Fibroblast of the aortic adventitia (primary cell): ENCODE results near the gene SGMS2. TPM values are rescaled to one million over a fixed set of nuclear protein-coding genes. Genes with fewer than 3 reads are reported as not detected.
A peak's percentile ranks its signal among the peaks of the same experiment; 100 is the strongest.

Experiments
- DNase-seq: peaks from one replicate; pipeline ENCODE4 v3.0.0-alpha.2; 2010; ENCODE audit warnings: low read depth
- H3K4me3 ChIP-seq: 2 replicates; pipeline ENCODE4 v1.5.1; 2011; ENCODE audit warnings: low read depth, mild to moderate bottlenecking, control low read depth, low read length, moderate library complexity
- total RNA-seq: library from RNA; depleted of rRNA; stranded (reverse); fragments of >200 nt; gene quantifications from 2 replicates; pipeline ENCODE4 v1.2.3, GENCODE V29; 2012; ENCODE audit warnings: low replicate concordance
- TF ChIP-seq, protein P1 (sequence below): IDR thresholded peaks from 2 replicates; pipeline ENCODE4 v1.5.1; 2011; ENCODE audit warnings: mild to moderate bottlenecking, low read length, control low read depth, inconsistent platforms; ENCODE audit not compliant: insufficient read depth

SGMS2 gene
- total RNA-seq, 1 donor: 145 TPM

DNA sequence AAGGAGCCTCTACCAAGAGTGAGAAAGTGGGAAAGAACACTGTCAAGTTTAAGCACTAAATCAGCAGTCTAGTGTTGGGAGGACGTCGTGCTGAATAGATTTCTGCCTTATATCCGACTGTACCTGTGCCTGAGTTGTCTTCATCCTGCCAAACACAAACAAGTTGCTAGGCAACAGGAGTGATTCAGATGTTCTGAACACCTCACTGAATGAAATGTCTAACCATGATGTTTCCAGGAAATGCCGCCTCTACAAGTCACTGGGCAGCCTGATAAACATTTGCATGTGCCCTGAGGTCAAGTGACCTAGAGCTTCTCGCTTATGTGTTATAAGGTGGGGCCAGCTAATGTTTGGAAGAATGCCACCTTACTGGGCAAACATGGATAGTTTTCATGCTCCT, 37.9 kb downstream of the SGMS2 start:
- H3K4me3 ChIP-seq: no peak overlapping the region
- TF ChIP-seq, protein P1, sequence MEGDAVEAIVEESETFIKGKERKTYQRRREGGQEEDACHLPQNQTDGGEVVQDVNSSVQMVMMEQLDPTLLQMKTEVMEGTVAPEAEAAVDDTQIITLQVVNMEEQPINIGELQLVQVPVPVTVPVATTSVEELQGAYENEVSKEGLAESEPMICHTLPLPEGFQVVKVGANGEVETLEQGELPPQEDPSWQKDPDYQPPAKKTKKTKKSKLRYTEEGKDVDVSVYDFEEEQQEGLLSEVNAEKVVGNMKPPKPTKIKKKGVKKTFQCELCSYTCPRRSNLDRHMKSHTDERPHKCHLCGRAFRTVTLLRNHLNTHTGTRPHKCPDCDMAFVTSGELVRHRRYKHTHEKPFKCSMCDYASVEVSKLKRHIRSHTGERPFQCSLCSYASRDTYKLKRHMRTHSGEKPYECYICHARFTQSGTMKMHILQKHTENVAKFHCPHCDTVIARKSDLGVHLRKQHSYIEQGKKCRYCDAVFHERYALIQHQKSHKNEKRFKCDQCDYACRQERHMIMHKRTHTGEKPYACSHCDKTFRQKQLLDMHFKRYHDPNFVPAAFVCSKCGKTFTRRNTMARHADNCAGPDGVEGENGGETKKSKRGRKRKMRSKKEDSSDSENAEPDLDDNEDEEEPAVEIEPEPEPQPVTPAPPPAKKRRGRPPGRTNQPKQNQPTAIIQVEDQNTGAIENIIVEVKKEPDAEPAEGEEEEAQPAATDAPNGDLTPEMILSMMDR: no peak
- DNase-seq: peak; percentile 32

- DNase-seq: no peak
- no peak overlapping the region for H3K4me3 ChIP-seq
- TF ChIP-seq, protein P1: no peak
Measured at GRCh38 chr4:107863416-107863815, 38.7 kb downstream of the SGMS2 start.

DNA sequence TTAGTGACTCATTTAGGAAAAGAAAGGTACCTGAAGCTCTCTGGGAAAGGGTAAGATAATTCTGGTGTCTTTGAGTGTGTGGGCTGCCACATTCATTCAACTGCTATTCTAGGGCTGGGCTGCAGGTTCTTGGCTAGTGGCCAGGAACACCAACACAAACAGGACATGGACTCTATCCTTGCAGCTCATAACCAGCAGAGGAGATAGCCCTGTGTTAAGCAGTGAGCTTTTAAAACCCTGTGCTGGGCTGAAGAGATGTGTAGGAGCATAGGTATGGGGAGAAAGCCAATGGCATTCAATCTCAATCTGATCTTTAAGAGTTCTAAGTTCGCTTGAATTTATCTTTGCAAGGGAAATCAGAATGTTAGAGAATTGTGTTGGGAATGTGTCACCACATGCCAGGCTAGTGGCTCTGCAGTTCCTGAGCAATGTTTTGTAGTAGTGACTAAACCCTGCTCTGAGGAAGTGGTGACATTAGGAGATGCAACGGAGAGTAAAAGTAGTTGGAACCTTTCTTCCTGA, 39.2 kb downstream of the SGMS2 start:
- TF ChIP-seq, protein P1: no peak
- DNase-seq: peak; percentile 46
- no peak overlapping the region for H3K4me3 ChIP-seq

DNA sequence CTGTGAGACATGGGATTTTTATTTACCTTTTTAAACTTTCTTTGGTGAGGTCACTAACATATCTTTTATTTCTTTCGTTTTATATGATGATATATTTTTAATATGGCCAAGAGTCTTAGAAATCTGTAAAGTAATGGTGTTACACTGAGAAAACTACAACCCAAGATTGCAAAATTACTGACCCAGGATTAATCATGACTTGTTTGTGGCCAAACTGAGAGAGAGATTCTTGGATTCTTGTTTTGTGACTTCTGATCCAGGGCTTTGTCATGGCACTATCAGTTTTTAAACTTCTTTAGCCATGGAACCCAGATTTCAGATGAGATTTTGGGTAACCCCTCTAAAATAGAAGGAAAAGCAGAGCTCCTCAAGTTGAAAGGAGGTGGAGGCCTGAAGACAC, 42.0 kb downstream of the SGMS2 start:
- TF ChIP-seq, protein P1: no peak
- H3K4me3 ChIP-seq: no peak overlapping the region
- DNase-seq: peak; percentile 45

DNA sequence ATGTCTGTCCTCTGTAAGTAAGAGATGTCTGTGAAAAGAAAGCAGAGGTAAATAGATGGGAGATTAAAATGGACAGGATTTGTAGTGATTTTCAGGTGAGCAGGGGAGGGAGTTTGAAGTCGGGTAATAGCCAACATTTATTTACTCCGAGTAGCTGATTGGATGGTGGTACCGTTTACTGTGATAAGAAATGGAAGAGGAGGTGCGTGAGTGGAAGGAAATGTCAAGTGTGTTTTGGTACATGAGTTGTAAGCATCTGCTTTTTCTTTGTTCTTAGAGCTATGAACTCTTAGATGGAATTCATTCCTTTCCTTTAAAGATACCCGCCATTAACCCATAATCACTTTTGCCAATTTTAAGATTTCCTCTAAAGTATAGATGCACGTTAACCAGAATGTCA, 45.5 kb downstream of the SGMS2 start:
- no peak overlapping the region for H3K4me3 ChIP-seq
- no peak for DNase-seq
- TF ChIP-seq, protein P1: no peak

DNA sequence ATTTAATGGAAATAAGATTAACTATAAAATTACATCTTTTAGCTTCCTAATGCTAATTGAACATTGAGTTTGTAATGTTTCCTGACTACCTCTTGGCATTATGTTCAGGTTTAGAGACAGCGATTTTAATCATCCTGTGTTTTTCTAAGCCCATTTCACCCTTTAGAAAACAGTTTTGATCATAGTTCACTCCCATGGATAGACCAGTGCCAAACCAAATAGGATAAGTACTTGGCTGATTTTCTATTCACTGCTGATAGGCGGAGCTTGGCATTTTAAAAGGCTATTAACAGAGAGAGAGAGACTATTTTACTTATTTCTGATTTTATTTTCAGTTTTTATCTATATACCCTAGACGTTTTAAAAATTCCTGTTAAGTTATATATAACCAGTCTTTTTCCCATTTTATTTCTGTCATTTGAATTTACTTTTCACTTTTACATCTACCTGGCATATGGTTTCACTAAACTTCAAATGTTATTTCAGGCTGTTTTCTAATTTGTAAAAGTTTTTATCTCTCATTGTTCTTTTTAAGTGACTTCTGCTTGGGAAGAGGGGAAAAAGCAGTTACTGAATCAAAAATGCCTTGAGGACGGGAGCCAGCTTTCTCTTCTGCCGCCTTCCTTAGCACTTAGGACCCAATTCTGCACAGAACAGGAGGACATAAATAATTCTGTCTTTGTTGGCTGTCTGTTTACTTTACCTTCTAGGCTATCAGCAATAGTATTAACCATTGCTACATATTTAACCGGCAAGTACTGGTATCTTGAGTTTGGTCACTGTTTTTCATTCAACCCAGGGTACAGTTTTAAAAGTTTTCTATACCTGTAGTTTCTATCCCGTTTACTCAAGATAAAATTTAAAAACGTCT, 46.4 kb downstream of the SGMS2 start:
- peak overlapping the region; percentile 29 for H3K4me3 ChIP-seq
- TF ChIP-seq, protein P1: no peak
- DNase-seq: peak; percentile 66

GRCh38 chr4:107874024-107874423, 49.3 kb downstream of the SGMS2 start:
- TF ChIP-seq, protein P1: no peak
- no peak for DNase-seq

More at GRCh38 chr4:107874024-107874423, 49.3 kb downstream of the SGMS2 start:
- H3K4me3 ChIP-seq: no peak overlapping the region
